GM18951 (cell line): ENCODE measurements around the gene KLRC3.
"Not testable (repeated sequence)": the region's sequence is repeated elsewhere in the genome, so short reads cannot be mapped to it uniquely, and the experiment has no call there.

Experiments used
- POLR2A ChIP-seq: IDR thresholded peaks from 4 replicates; pipeline ENCODE4 v1.6.1; 2011; ENCODE audit warnings: mild to moderate bottlenecking; ENCODE audit not compliant: insufficient read length, insufficient read depth; ENCODE audit errors: extremely low read depth
- in situ Hi-C: fragments of 300-500 bp; cut with MboI; formaldehyde crosslinking; loops from one replicate; pipeline ENCODE4 v1.12.0; 2022; ENCODE audit warnings: low sequenced_read_pairs, mixed read lengths, inconsistent platforms; ENCODE audit not compliant: unreplicated experiment

KLRC3 gene

DNA sequence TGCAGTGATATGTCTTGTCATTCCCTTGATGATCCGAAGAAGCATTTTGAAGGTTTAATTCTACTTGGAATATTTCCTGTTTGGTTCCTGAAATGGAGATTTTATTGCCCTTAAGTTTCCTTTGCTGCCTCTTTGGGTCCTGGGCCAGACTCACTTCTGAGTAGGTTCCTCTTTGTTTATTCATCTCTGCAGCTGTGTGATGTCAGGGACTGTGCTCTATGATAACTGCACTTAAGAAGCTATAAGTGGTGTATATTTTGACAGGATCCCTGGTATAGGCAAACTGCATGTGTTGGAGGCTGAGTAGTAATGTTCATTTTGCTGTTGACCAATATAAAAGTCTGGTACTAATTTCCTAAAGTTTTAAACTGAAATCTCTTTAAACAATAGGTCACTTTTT, 11.0 kb downstream of the KLRC3 start, which contains the start of gene KLRC4:
Gene KLRC4 (minus strand): TSS at position 366 of the 400 bp plus-strand sequence. CDS start 182 bp downstream, at position 184.
- no peak for TF ChIP-seq POLR2A
- in situ Hi-C loops, result no loop called here

- TF ChIP-seq POLR2A, result no peak
- in situ Hi-C loops, result no loop called here
These were observed 11.6 kb downstream of the KLRC3 start for GRCh38 chr12:10408842-10409241.

DNA sequence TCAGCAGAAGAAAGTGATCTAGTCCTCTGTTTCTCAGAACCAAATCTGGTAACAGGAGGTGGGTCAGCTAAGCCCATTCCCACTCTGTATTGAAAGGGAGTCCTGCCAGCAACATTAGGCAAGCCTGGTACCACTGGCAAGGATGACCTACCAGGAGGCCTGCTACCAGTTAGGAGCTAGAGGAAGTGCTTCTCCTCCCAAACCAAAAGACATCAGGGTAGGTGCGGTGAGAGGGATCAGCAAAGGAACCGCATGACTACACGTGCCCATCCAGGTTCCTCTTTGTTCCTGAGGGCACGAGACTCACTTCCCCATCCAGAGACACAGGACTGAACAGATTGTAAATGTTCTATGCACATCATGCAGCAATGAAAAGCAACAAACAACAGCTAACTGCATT, 13.7 kb downstream of the KLRC3 start:
- in situ Hi-C loops, result no loop called here
- TF ChIP-seq POLR2A, result no peak

DNA sequence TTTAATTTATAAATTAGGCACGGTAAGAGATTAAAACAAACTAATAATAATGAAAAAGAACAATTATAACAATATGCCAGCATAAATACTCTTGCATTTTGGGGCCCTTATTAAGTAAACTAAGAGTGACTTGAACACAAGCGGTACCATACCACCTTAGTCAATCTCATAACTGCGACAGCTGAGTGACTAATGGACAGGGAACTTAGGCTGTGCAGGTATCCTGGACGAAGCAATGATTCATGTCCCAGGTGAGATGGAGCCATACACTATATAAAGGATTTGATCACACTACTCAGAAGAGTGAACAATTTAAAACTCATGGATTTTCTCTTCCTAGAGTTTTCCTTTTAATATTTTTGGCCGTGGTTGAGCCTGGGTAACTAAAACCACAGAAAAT, 15.1 kb downstream of the KLRC3 start:
- no peak for TF ChIP-seq POLR2A
- in situ Hi-C loops, result no loop called here

- in situ Hi-C loops, result no loop called here
- TF ChIP-seq POLR2A, result no peak
These were observed 15.6 kb downstream of the KLRC3 start for GRCh38 chr12:10404798-10405197.

GRCh38 chr12:10400829-10401228, 19.6 kb downstream of the KLRC3 start:
- TF ChIP-seq POLR2A, result no peak
- in situ Hi-C loops, result no loop called here

DNA sequence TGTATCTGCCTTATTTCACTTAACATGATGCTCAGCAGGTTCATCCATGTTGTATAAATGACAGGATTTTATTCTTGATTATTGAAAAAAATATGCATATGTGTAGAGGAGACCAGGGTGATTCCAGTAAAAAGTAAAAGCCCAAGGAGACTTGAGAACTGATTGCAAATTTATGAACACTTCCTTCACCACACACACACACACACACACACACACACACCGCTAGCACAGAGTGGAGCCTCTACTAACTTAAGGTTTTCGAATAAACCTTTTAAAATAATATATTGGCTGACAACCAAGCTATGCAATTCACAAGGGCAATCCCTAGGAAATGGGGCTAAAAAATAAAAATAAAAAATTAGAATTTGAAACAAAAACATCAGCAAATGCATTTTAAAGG, 22.2 kb downstream of the KLRC3 start:
- in situ Hi-C loops, result no loop called here

DNA sequence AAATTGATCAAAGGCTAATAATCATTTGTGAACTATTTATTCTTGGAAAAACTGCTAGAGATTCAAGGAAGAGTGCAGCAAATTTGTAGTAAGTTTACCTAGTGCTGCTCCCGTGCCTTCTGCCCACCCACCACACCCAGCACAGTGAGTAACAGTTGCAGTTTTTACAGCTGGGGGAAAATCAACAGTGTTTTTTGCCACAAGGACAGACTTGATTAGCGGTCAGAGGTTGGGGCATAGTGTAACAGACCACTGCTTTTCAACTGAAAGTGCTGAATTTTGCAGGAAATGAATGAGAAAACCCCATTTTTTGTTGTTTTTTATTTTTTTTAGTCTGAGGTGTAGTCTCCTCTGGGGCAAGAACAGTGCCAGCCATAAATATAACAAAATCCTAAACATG, 23.1 kb downstream of the KLRC3 start:
- in situ Hi-C loops, result no loop called here
- TF ChIP-seq POLR2A, result no peak

More for the DNA sequence above, 22.2 kb downstream of the KLRC3 start:
- TF ChIP-seq POLR2A, result no peak

- in situ Hi-C loops, result not testable (repeated sequence)
These were observed 24.2 kb downstream of the KLRC3 start for GRCh38 chr12:10396176-10396575.

DNA sequence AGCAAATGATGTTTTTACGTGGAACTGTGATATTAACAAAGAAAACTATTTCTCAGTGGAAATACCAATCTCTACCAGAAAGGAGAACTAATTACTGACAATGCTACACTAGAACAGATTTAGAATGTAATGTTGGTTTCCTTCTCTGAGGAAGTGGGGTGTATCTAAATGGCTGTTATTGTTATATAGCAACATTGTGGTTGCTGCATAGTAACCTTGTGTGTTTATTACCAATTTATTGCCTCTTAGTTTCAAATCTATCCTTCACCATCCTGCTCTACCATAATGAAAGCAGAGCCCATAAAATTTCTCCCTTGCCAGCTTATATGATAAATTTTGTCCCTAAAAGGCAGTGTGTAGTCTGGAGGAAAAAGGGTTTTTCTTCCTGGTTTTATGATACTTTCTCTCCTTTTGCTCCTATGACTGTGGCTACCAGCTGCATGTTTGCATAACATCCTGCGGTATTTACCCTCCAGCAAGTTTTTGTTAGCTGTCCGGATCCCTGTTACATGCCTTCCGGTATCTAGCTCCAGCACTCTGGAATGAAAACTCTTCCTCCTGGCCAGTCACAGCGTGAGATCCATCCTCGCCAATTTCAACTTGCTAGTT, 24.9 kb downstream of the KLRC3 start:
- in situ Hi-C loops, result no loop called here
- TF ChIP-seq POLR2A, result no peak

DNA sequence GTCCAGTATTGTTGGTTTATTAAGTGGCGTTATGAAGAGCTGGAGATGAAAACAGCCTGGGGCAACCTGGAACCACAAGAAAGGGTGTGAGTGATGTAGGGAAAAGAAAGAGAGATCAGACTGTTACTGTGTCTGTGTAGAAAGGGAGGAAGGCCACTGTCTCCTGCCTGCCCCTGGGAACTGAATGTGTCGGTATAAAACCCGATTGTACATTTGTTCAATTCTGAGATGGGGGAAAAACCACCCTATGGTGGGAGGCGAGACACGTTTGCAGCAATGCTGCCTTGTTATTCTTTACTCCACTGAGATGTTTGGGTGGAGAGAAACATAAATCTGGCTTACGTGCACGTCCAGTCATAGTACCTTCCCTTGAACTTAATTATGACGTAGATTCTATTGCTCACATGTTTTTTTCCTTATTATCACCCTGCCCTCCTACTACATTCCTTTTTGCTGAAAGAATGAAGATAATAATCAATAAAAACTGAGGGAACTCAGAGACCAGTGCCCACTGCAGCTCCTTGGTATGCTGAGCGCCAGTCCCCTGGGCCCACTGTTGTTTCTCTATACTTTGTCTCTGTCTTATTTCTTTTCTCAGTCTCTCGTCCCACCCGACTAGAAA, 25.8 kb downstream of the KLRC3 start:
- in situ Hi-C loops, result not testable (repeated sequence)

DNA sequence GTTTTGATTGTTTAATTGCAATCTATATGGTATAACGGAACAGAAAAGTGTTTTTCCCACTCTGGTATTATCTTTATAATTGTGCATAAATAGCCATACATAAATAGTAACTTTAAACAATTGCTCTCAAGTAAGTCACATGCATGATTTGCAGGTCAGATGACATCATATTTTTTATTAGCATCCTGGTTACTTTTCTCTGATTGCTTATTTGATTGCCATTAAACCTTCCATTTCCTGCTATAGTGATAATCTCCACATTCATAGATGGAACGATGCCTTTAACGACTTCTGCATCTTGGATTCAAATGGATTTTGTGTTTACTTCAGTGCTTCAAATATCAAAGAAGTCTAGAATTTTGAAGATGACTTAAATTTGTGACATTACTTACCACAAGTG, 27.1 kb downstream of the KLRC3 start:
- no peak for TF ChIP-seq POLR2A
- in situ Hi-C loops, result no loop called here

DNA sequence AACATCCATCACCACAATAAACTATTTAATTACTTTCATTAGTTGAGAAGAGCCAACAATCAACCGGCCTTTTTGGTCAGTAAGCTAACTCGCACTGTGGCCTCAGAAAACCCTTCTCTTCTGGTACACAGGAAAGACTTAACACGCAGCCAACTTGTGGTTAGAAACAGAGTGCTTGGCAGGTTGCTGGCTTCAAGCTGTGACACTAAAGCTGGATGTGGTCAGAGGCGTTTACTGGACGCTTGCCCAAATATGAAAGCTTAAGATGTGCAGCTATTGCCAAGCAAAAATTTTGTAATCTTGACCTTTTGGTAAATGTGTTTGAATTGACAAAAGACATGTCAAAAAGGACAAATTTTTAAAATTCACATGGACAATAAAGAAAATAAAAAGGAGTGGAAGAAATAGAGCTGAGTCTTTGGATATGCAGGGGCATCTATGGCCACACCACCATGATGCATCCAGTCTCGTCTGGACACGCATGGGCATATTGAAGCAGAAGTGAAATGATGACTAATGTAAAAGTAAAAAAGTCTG, 27.9 kb downstream of the KLRC3 start:
- in situ Hi-C loops, result no loop called here
- no peak for TF ChIP-seq POLR2A

DNA sequence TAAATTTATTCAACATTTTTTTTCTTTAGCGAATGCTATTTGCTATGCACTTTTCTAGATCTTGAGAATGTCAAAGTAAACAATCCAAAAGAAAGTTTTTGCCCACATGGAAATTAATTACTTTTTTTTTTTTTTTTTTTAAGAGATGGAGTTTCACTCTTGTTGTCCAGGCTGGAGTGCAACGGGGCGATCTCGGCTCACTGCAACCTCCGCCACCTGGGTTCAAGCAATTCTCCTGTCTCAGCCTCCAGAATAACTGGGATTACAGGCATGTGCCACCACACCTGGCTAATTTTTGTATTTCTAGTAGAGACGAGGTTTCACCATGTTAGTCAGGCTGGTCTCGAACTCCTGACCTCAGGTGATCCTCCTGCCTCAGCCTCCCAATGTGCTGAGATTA, 29.4 kb downstream of the KLRC3 start:
- in situ Hi-C loops, result not testable (repeated sequence)
